ENCODE measurements around the gene ZFP1.

- TF ChIP-seq CTCF (IDR thresholded peaks at IDR 0.05): no peak
- no peak for TF ChIP-seq POLR2AphosphoS5 (IDR thresholded peaks at IDR 0.05)
Observed at GRCh38 chr16:75209944-75210343, 61.6 kb downstream of the ZFP1 start.

Measured in breast epithelium (tissue), 3 donors.